Smooth muscle cell of the brain vasculature (primary cell): ENCODE results near the gene KLHL22.
"Not testable (repeated sequence)": the region's sequence is repeated elsewhere in the genome, so short reads cannot be mapped to it uniquely, and the experiment has no call there.

Source experiments
- DNase-seq: peaks from one replicate; pipeline ENCODE4 v3.0.0-alpha.2; 2012; ENCODE audit warnings: low read depth, low spot score

The KLHL22 gene

DNA sequence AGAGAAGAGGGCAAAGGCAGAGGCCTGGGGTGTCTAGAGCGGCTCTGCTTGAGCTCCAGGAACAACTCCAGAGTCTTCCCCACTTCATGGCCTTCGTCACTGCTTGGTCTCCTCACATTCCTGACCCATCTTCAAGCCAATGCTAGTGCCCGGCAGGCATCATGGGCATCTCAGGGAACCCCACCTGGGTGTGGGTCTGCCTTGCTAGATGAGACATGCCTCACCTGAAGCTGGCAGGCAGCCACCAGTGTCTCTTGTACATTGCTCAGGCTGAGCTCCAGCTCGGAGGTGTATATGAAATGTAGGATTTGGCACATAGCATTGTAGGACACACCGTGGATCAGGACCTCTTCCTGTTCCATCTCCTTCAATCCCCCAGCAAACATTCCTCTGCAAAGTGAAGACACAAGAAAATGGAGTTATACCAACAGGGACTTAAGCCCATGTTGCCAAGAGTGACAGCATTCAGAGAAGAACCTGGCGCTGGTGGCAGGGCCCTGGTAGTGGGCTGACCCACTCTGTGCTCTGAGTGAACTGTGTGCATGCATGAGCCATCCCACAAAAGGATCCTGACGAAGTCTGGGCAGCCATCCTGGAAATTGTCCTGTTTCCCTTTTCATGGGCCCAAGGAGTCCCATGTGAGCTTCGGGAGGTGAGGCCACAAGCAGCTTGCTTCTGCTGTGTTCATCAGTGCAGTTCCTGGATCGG lies 24.3 kb downstream of the KLHL22 start:
- DNase-seq: no peak

DNA sequence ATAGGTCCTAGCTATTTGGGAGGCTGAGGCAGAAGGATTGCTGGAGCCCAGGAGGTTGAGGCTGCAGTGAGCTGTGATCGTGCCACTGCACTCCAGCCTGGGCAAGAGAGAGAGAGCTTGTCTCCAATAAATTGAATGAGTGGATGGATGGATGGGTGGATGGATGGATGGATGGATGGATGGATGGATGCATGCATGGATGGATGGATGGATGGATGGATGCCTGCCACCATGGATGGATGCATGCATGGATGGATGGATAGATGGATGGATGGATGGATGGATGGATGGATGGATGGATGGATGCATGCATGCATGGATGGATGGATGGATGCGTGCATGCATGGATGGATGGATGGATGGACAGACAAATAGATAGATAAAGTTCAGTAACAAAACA lies 25.1 kb downstream of the KLHL22 start:
- DNase-seq: not testable (repeated sequence)

DNA sequence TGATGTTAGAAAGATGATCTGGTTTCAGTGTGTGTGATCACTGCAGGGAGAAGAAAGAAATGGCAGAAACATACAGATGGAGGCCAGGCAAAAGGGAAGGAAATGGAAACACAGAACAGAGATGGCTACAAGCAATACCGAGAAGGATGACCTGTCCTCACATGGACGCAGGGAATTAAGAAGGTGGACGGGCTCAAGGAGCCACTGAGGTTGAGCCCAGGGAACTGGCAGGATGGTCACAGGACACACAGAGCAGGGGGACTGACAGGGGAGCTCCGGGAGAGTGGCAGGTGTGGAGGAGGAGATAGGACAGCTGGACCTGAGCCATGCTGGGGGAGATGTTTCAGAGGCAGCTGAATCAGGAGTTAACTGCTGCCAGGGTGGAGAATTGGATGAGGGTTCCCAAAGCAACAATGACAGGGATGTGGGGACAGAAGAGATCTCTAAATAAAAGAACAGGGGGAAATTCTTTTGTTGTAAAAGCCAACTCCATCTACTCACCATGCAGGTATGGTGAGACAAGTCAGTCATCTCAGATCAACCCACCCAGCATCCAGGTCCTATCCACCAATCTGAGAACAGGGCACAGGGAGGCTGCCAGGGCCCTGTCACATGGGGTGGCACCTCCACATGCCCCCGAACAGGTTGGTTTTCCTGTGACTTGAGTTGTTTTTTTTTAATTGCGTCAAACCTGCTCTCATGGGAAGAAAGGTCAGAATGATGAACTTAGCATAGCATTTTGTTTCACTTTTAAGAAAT lies 26.3 kb downstream of the KLHL22 start:
- DNase-seq: no peak

DNA sequence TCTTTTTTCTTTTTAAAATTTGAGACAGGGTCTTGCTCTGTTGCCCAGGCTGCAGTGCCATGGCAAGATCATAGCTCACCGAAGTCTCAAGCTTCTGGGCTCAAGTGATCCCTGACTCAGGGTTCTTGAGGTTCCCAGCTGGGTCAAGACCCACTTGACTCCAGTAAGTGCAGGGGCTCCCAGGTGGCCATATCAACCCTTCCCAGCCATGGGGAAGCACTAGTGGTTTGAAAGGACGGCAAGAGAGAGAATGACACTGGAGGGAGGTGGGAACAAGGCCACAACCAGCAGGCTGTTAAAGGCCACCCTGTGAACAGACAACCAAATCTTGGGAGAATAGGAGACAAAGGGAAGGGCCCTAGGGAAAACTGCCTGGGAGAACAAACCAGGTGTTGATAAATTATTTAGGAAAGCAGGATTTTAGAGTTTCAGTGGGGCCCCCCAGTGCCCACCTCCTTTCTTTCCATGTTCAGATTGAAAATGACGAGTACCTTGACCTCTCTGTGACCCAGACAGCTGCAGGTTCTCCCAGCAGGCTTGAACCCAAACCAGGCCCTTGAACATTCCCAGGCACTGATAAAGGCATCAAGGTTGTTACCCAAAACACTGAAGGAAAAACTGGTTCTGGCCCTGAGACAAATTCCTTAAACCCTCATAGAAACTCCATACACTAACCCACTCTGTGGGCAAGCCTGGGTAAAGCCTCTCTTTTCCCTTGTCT lies 28.8 kb downstream of the KLHL22 start:
- DNase-seq: no peak

DNA sequence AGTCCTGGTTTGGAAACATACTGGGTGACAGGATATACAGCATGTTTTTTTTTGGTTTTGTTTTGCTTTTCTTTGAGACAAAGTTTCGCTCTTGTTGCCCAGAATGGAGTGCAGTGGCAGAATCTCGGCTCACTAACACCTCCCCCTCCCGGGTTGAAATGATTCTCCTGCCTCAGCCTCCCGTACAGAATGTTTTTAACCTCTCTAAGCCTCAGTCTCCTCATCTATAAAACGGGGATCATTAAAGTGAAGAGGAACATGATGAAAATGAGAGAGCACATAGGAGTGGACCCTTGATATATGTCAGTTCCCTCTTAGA lies 29.9 kb downstream of the KLHL22 start:
- DNase-seq: no peak

DNA sequence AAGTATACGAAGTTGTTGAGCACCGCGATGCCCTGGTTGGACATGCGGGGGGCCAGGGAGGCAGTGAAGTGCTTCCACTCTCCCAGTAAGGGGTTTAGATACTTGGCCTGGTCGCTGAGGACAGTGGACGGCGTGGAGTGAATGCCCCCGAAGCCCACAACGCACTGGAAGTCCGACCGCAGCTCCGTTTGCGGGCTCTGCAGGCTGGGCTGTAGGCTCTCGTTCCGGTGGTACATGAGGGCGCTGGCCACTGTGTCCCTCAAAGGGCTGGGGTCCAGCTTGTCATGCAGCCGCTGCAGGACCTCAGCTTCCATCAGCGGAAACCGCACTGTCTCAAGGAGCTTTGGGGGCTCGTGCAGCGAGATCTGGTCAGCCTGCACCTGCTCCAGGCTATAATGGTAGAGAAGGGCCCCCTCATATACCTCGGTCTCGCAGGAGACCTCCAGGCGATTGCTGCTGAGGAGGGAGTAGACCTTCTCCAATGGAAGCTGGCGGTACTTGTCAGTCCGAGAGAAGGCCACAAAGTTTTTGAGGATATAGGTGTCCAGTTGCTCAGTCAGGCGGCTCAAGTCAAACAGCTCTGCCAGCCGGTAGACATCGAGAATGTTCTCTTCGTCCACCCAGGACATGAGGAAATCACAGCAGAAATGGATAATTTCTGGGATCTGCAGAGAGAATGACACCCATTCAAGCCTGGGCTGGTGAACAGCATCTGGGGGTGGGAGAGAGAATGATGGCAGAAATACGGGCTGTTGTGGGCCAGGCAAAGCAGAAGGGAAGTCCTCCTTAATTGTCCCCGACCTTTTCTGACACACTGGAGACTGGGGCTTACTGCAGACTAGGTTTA lies 30.5 kb downstream of the KLHL22 start:
- no peak for DNase-seq

DNA sequence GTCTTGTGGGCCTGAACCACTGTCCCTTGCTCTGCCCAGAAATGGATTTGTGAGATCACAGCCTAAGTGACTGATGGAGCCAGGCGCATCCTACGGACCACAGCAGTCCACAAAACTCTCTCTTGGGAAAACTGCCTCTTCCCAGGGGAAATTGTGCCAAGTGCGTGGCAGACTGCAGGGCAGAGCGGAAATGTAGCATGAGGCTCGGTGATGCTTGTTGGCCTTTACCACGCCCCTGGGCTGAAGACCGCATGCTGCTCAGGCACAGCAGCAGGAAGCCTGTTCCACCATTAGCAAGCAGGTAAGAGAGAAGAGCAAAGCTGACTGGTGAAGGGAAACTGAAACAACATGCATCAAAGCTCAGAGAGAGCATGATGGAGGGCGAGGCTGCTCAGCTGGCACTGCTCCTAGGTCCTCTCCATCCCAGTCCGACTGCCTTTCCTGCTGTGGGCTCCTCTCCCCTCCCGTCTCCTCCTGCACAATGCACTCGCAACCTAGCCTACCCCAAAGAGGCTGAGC lies 31.4 kb downstream of the KLHL22 start:
- DNase-seq: no peak

DNA sequence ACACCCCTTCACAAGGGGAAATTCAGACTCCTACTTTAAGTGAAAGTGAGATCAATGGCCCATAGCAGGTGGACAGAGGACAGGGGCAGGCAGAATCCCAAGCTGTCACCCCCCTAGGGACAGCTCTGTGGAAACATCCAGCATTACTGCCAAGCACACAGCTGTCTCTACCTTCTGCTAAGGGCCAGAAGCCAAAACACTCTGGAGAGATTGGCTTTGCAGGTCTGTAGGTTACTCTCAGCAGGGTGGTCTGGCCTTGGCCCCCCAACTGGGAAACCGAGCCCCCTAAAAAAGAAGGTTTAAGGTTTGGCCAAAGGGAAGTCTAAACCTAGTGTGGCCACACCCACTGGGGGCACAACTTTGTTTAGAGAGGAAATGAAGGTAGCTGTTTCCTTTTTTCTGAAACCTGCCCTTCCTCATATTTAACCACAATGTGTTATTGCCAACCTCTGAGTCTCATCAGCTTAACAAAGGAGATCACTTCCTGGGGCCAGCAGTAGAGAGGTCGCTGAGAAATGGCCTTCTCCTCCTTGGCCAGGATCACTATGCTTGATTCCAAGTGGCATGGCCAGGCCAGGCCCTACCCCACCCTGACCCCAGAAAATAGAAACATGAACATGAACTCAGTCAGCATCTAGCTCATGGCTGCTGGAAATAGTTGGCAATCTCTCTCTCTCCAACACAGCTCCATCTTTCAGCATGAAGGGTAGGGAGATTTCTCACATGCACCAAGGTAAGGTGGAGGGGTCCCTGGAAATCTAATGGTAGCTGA lies 32.1 kb downstream of the KLHL22 start:
- DNase-seq: no peak

DNA sequence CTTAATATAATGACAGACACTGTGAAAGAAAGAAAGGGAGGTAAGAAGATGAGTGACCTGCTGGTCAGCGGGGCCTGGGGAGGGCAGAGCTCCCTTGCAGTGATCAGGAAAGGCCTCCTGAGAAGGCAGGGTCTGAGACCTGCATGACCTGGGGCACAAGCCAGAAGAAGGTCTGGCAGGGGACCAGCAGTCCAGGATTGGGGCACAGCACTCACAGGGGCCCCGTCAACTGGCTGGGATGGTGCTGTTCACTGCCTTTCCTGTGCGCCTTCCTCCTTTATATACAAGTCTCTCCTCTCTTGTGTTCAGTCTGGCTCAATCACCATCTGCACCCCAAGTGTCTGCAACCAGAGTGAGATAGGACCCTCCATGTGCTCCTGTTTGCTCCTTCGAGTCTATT lies 35.7 kb downstream of the KLHL22 start:
- DNase-seq: no peak

DNA sequence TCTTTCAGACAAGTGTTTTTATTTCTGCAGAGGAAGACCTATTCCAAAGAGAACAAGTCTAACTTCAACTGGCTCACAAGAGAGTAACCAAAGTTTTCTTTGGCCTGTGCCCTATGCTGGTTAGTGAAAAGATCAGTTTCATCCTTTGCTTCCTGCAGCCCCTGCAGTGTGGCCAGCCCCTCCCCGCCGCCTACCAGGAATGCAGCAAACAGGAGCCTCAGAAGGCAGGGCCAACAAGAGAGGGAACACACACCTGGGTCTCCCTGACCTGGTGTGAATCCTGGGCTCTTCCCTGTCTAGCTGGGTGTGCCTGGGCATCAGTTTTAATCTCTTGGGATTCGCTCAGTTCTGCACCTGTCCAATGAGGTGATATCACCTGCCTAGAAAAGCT lies 36.4 kb downstream of the KLHL22 start:
- no peak for DNase-seq

DNA sequence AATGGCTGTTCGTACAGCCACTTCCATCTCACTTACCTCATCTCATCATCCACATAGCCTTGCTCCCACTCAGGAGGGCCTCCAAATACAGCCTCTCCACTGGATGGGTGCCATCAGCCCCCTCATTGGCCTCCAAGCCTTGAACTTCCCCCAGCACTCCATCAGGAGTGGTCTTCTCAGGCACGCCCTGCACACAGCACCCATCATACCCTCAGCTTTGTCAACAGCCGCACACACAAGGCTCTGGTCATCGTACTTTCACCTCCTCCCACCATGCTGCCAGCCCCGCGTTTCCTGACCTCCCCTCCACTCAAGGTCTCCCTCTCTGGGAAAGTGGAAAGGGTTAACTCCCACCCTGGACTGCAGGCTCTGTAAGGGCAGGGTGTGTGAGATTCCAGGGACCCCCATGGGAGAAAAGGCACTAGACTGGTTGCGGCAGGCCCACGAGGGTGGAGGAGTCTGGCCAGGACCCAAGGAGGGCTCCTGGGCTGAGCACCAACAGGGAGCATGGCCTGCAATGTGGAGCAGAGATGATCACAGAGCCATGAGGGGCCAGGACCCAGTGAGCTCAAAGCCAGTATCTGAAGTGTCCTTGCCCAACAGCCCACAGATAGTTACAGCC lies 37.0 kb downstream of the KLHL22 start:
- DNase-seq: no peak

DNA sequence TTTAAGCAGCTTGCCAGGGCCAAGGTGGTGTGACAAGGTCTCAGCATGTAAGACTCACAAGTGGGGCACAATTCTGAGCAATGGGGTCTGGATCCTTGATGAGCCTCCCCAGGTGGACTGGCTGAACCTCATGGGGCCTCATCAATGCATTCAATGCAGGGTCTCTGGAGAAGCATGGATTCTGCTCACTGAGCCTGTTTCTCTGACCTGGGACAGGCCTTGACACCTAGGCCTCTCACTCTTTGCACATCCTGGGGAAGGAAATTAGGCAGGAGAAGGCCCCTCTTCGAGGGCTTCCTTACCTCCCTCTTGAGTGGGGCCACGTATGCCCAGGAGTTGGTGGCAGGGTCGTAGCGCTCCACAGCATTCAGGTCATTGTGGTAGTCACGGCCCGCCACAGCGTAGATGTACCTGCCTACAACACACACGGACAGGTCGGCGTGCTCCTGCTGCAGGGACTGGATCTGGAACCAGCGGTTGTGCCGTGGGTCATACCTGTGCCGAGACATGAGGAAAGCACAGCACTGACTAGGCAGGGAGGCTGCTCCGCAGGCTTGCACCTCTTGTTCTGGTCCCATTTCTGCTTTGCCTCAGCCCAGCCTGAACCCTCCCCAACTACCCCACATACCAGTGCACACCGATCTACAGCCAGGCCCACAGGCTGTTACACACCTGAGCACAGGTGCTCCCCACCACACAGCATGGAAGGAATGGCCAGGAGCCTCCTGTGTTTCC lies 37.9 kb downstream of the KLHL22 start:
- DNase-seq: no peak

DNA sequence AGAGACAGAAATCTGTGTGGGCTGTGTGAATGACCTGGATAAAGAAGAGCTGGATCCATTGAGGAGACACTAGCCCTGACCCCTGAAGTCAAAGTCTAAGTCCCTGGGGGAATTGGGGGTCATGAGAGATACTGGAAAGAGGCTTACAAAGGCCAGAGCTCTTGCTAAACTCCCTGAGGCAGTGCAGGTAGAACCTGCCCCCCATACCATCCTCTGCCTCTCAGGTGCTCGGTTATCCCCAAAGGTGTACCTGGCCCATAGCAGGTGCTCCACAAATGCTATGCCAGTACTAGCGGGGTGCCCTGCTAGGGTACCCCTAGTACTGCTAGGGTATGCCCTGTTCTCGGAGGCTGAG lies 38.9 kb downstream of the KLHL22 start:
- DNase-seq: no peak

DNA sequence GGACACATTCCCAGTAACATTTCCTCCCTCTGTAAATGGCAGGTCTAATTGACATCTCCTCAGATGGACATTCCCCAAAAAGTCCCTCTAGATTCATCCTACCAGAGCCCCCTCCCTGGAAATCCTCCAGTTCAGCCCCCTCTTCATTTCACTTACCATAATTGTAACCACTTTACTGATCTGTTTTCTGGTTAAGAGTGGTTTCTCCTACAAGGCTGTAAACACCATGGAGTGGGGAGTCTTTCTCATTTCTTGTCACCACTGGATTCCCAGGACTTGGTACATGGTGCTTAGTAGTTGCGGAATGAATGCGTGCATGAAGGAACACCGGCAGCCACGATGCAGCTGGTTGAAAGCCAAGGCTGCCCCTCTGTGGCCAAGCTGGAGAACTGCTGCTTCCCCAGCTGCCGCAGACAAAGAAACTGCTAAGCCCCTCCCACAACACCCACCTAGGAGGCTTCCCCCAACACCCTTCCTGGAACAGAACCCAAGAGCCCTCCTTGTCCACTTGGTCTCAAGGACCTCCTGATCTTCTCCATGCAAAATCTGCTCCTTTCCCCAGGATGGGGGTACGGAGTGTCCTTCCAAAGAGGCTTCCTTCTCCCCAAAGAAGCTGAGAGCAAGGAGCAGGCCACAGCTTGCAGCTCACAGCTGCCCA lies 39.4 kb downstream of the KLHL22 start:
- no peak for DNase-seq

DNA sequence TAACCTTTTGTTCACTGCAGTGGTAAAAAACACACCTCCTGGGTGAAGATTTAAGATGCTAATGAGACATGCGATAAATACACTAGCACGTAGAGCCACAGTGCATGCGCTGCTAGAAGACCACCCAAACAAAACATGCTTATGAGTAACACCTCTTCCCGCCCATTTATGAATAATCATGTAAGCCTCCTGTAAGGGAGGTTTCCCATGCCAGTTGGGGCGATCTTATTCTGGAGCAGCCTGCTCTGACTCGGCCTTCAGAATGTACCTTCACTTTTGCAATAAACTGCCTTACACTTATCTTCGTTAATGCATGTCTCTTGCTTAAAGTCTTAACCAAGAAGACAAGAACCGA lies 39.9 kb downstream of the KLHL22 start:
- no peak for DNase-seq

DNA sequence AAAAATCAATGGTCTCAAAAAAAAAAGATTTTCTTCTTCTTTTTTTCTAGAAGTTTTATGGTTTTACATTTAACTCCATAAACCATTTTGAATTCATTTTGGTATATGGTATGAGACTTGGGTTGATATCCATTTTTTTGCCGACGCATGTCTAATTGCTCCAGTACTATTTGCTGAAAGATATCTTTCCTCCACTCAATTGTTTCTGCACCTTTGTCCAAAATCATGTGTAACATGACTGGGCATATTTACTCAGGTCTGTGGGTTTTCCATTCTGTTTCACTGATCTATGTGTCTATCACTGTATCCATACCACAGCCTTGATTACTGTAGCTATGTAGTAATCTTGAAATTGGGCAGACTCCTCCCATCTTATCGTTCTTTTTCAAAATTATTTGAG lies 42.4 kb downstream of the KLHL22 start:
- no peak for DNase-seq

DNA sequence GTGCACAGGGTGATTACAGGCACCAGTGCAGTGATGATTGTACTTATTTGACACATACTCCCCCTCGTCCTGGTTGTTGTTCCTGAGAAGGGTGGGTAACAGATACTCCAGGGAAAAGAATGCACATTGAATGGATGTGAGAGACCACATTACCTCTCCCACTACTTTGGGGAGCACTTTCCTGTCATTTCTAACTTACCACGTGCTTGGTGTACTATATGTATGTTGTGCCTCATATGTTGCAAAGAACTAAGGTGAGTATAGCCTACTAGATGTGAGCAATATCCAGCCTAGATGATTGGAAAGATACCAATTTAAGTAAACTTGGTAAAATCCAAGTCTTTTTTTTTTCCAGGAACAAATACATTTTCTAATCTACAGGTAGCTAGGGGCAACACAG lies 43.7 kb downstream of the KLHL22 start:
- no peak for DNase-seq

DNA sequence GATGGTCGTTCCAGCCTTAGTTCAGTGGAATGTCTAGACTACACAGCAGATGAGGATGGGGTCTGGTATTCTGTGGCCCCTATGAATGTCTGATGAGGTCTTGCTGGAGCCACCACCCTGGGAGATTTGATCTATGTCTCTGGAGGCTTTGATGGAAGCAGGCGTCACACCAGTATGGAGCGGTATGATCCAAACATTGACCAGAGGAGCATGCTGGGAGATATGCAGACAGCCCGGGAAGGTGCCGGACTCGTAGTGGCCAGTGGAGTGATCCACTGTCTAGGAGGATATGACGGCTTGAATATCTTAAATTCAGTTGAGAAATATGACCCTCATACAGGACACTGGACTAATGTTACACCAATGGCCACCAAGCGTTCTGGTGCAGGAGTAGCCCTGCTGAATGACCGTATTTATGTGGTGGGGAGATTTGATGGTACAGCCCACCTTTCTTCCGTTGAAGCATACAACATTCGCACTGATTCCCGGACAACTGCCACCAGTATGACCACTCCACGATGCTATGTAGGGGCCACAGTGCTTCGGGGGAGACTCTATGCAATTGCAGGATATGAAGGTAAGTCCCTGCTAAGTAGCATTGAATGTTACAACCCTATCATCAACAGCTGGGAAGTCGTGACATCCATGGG lies 44.3 kb downstream of the KLHL22 start:
- DNase-seq: not testable (repeated sequence)

DNA sequence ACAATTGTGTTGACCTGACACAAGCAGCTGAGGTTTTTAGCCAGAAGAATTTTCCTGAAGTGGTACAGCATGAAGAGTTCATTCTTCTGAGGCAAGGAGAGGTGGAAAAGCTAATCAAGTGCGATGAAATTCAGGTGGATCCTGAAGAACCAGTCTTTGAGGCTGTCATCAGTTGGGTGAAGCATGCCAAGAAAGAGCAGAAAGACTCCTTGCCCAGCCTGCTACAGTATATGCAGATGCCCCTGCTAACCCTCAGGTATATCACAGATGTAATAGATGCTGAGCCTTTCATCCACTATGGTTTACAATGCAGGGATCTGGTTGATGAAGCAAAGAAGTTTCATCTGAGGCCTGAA lies 45.1 kb downstream of the KLHL22 start:
- no peak for DNase-seq
